PC-9 (cell line): Measurements from ENCODE around the gene HSPA12B. TPM values are rescaled to one million over a fixed set of nuclear protein-coding genes. Genes with fewer than 3 reads are reported as not detected.

Source experiments
- BruUV-seq: library from RNA; stranded (reverse); fragments of 400-500 nt; replicated peaks from 2 replicates; lab custom pipeline; 2021; lab: Mats Ljungman, UMichigan
- CTCF ChIA-PET: fragments of 300-600 bp; sonication (Branson Sonifier 250); formaldehyde crosslinking; loops from one replicate; lab custom pipeline; 2022; ENCODE audit warnings: antibody characterized with exemption; lab: Charles Lee
- POLR2A ChIA-PET: fragments of 300-600 bp; sonication (Branson Sonifier 250); formaldehyde crosslinking; loops from one replicate; lab custom pipeline; 2022; ENCODE audit warnings: antibody characterized with exemption; ENCODE audit not compliant: unreplicated experiment; lab: Charles Lee
- DNase-seq, 2 experiments: peaks; one replicate each; pipeline versions ENCODE4 v3.0.0 to v3.0.0-alpha.2; 2015 to 2022; ENCODE audit warnings: mixed read lengths in 1 of 2
- H2AFZ ChIP-seq: fragments of 200-600 bp; sonication (generic); 2 replicates; pipeline ENCODE4 v1.8.1; 2017; ENCODE audit warnings: antibody characterized with exemption
- H3F3A ChIP-seq: fragments of 200-600 bp; sonication (generic); 2 replicates; pipeline ENCODE4 v1.8.1; 2017; ENCODE audit warnings: antibody characterized with exemption, mild to moderate bottlenecking, low read depth; ENCODE audit not compliant: insufficient read depth
- H3K27ac ChIP-seq: fragments of 200-600 bp; sonication (generic); 2 replicates; pipeline ENCODE4 v1.6.1; 2016; ENCODE audit warnings: mixed run types
- H3K27me3 ChIP-seq: fragments of 200-600 bp; sonication (generic); 2 replicates; pipeline ENCODE4 v1.6.1; 2016; ENCODE audit warnings: low read depth, mixed run types; ENCODE audit not compliant: insufficient read depth
- H3K36me3 ChIP-seq: fragments of 200-600 bp; sonication (generic); 2 replicates; pipeline ENCODE4 v1.6.1; 2016; ENCODE audit warnings: low read depth, mixed run types
- H3K4me1 ChIP-seq: fragments of 200-600 bp; sonication (generic); replicated peaks from 2 replicates; pipeline ENCODE4 v1.6.1; 2016; ENCODE audit warnings: mixed run types; ENCODE audit not compliant: insufficient read depth
- H3K4me2 ChIP-seq: fragments of 200-600 bp; sonication (generic); 2 replicates; pipeline ENCODE4 v1.6.1; 2017; ENCODE audit warnings: mixed run types
- H3K4me3 ChIP-seq: fragments of 200-600 bp; sonication (generic); 2 replicates; pipeline ENCODE4 v1.6.1; 2016; ENCODE audit warnings: mixed run types
- H3K79me2 ChIP-seq: fragments of 200-600 bp; sonication (generic); 2 replicates; pipeline ENCODE4 v1.6.1; 2017; ENCODE audit warnings: low read depth, mixed run types
- H3K9me2 ChIP-seq: fragments of 200-600 bp; sonication (generic); 2 replicates; pipeline ENCODE4 v1.8.1; 2017; ENCODE audit warnings: mild to moderate bottlenecking; ENCODE audit not compliant: insufficient read depth
- H3K9me3 ChIP-seq: fragments of 200-600 bp; sonication (generic); 2 replicates; pipeline ENCODE4 v1.8.1; 2016; ENCODE audit warnings: low read depth; ENCODE audit not compliant: insufficient read depth
- H4K20me1 ChIP-seq: fragments of 200-600 bp; sonication (generic); 2 replicates; pipeline ENCODE4 v1.8.1; 2017; ENCODE audit not compliant: insufficient read depth
- EZH2 ChIP-seq: fragments of 200-600 bp; sonication (generic); IDR thresholded peaks from 2 replicates; pipeline ENCODE4 v1.8.0; 2017; ENCODE audit warnings: antibody characterized with exemption, low read depth
- intact Hi-C: fragments of 100-400 bp; cut with micrococcal nuclease; formaldehyde crosslinking; loops from one replicate; pipeline ENCODE4 v1.10.0; 2022; ENCODE audit not compliant: unreplicated experiment
- total RNA-seq: library from RNA; stranded (reverse); gene quantifications from 2 replicates; pipeline ENCODE4 v1.2.3, GENCODE V29; 2021
- TF ChIP-seq, protein P1 (sequence below): fragments of 200-600 bp; sonication (generic); conservative IDR thresholded peaks from 2 replicates; pipeline ENCODE4 v1.6.1; 2017; ENCODE audit warnings: mixed run types, antibody characterized with exemption, mild to moderate bottlenecking, moderate library complexity

HSPA12B gene
- total RNA-seq, 1 experiment from 2014 or later = not detected

DNA sequence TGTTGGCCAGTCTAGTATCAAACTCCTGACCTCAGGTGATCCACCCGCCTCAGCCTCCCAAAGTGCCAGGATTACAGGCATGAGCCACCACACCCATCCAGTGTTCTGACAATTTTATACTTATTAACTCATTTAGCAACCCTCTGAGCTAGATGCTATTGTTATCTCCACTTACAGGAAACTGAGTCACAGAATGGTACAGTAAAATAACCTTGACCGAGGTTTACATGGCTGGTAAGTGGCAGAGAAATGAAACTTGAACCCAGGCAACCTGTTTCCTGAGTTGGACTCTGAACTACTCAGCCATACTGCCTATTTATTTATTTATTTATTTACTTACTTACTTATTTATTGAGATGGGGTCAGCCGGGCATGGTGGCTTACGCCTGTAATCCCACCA is 13.4 kb upstream of the HSPA12B start:
- ChIA-PET CTCF (interaction anchor here (0.5 to 0.7 kb wide), 4 partner anchors 9 to 135 kb away, joined by 3 to 10 read pairs (median 8); no protein-coding TSS in a partner anchor), POLR2A (no interaction called here)
- no peak for DNase-seq
- H2AFZ ChIP-seq = no peak overlapping the region
- H3K27ac ChIP-seq = no peak overlapping the region
- no peaks in the 10 kb centered on the region for H3K9me3 ChIP-seq
- H3K4me3 ChIP-seq = no peak overlapping the region
- no peaks in the 10 kb centered on the region for H3K79me2 ChIP-seq
- H3K4me1 ChIP-seq = no peaks in the 10 kb centered on the region
- H3K36me3 ChIP-seq = no peaks in the 10 kb centered on the region
- no peaks in the 10 kb centered on the region for H4K20me1 ChIP-seq
- H3F3A ChIP-seq = no peaks in the 10 kb centered on the region
- H3K9me2 ChIP-seq = no peaks in the 10 kb centered on the region
- TF ChIP-seq, protein P1, sequence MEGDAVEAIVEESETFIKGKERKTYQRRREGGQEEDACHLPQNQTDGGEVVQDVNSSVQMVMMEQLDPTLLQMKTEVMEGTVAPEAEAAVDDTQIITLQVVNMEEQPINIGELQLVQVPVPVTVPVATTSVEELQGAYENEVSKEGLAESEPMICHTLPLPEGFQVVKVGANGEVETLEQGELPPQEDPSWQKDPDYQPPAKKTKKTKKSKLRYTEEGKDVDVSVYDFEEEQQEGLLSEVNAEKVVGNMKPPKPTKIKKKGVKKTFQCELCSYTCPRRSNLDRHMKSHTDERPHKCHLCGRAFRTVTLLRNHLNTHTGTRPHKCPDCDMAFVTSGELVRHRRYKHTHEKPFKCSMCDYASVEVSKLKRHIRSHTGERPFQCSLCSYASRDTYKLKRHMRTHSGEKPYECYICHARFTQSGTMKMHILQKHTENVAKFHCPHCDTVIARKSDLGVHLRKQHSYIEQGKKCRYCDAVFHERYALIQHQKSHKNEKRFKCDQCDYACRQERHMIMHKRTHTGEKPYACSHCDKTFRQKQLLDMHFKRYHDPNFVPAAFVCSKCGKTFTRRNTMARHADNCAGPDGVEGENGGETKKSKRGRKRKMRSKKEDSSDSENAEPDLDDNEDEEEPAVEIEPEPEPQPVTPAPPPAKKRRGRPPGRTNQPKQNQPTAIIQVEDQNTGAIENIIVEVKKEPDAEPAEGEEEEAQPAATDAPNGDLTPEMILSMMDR = no peak
- TF ChIP-seq EZH2 = no peak
- no peak overlapping the region for H3K4me2 ChIP-seq
- BruUV-seq = no TSS peak
- intact Hi-C loops = loop anchor here (10.0 kb wide), 1 partner anchor 126 kb away; the partner anchor contains the start of gene MAVS
- H3K27me3 ChIP-seq = peaks cover 6% of the 10 kb centered on the region; the same call in 1 of the 2 replicates

DNA sequence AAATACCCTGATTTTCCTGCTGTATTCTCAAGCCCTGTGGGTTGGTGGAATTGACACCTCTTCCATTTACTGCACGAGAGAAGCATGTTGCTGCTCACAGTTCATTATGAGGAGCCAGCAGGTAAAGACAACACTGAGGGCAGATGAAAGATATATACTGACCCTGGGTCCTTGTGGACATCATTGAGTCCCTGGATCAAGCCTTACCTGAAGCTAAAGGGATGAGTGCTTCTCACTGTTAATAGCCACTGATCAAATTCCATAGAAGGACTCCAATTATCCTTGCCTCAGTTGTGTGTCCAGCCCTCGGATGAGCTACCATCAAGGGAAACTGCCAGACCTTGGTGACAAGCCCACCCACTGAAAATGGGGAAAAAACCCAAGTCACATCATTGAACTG is 12.4 kb upstream of the HSPA12B start:
- Histone ChIP-seq H2AFZ (no peak overlapping the region), H3K9me2 (no peaks in the 10 kb centered on the region), H3K79me2 (no peaks in the 10 kb centered on the region), H3K4me3 (no peak overlapping the region), H3K4me1 (no peaks in the 10 kb centered on the region), H3K4me2 (no peak overlapping the region), H4K20me1 (no peaks in the 10 kb centered on the region), H3K27me3 (peaks cover 6% of the 10 kb centered on the region; the same call in 1 of the 2 replicates), H3K27ac (no peak overlapping the region), H3F3A (no peaks in the 10 kb centered on the region), H3K9me3 (no peaks in the 10 kb centered on the region), H3K36me3 (no peaks in the 10 kb centered on the region)
- BruUV-seq = no TSS peak
- TF ChIP-seq, protein P1 = no peak
- no peak for TF ChIP-seq EZH2
- ChIA-PET POLR2A (no interaction called here), CTCF (interaction anchor here (0.5 kb wide), 1 partner anchor 357 kb away, joined by 5 read pairs; no protein-coding TSS in a partner anchor)
- intact Hi-C loops = no loop called here
- no peak for DNase-seq

DNA sequence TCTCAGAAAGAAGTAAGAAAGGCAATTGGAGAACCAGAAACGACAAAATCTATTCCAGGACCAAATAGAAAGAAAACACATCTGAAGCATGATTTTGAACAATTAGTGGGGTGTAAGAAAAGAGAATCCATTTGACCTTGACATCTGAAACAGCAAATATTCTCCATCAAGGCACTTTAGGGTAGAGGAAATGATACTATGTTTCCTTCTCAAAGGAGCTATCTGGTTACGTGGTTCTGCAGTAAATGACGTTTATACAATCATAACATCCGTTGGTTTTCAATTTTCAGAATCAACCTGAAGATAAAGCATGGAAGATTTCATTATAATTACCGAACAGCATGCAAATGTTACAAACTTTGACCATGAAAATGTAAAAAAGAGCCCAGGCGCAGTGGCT is 11.9 kb upstream of the HSPA12B start:
- H3F3A ChIP-seq = no peaks in the 10 kb centered on the region
- H3K27ac ChIP-seq = no peak overlapping the region
- BruUV-seq = no TSS peak
- no peak overlapping the region for H2AFZ ChIP-seq
- no peaks in the 10 kb centered on the region for H3K36me3 ChIP-seq
- ChIA-PET POLR2A (no interaction called here), CTCF (no interaction called here)
- no peaks in the 10 kb centered on the region for H3K79me2 ChIP-seq
- H3K9me2 ChIP-seq = no peaks in the 10 kb centered on the region
- H3K4me2 ChIP-seq = no peak overlapping the region
- TF ChIP-seq, protein P1 = no peak
- no peak for TF ChIP-seq EZH2
- intact Hi-C loops = no loop called here
- H4K20me1 ChIP-seq = no peaks in the 10 kb centered on the region
- DNase-seq = no peak
- no peak overlapping the region for H3K4me3 ChIP-seq
- peaks cover 6% of the 10 kb centered on the region; the same call in 1 of the 2 replicates for H3K27me3 ChIP-seq
- no peaks in the 10 kb centered on the region for H3K4me1 ChIP-seq
- H3K9me3 ChIP-seq = no peaks in the 10 kb centered on the region
